G401 (cell line): ENCODE data around the gene NRG3. TPM values are rescaled to one million over a fixed set of nuclear protein-coding genes. Genes with fewer than 3 reads are reported as not detected.

Experiments used
- DNase-seq: peaks from one replicate; pipeline ENCODE4 v3.0.0-alpha.2; 2015; ENCODE audit warnings: low spot score
- in situ Hi-C: cut with HindIII; loops from 2 replicates; pipeline ENCODE4 v1.10.0; 2016; ENCODE audit warnings: low sequenced_read_pairs, mixed read lengths
- total RNA-seq: library from RNA; depleted of rRNA; stranded (reverse); fragments of >200 nt; shearing (Covaris generic); gene quantifications from 2 replicates; pipeline ENCODE4 v1.2.3, GENCODE V29; 2014

The NRG3 gene
- total RNA-seq, 1 experiment from 2014 or later = not detected

DNA sequence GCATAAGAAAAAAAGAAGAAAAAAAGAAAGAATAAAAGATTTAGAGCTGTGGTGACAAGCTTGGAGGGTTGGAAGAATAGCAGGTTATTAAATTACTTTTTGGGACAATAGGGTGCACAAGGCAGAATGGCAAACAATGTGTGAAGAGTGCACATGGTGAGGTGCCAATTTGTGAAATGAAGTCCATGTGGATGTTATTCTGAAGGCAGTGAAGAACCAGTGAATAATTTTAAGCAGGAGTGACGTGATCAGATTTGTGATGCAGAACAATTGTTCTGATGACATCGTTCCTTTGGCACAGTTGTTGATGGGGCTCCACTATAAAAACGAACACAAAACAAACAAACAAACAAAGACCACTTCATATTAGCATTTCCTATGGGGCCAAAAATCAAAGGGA lies 700.3 kb downstream of the NRG3 start:
- in situ Hi-C loops = no loop called here
- DNase-seq = no peak

DNA sequence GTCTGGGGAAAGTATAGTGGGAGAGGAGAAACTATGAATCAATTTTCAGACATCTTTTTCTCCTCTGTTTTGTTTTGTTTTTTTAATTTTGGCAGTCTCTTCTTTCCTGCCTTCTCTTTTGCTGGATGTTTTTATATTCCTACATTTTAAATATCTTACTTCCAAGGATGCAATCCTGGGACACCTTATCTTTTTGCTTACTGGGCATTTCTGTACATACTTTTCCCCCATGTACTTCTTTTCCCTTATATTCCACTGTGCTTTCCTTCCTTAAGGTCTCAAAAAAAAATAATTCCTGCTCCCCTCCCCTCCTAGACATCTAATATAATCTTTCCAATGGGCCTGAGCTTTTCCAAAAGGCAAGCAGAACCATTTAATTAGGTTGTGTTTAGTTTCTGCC lies 701.1 kb downstream of the NRG3 start:
- in situ Hi-C loops = no loop called here

DNA sequence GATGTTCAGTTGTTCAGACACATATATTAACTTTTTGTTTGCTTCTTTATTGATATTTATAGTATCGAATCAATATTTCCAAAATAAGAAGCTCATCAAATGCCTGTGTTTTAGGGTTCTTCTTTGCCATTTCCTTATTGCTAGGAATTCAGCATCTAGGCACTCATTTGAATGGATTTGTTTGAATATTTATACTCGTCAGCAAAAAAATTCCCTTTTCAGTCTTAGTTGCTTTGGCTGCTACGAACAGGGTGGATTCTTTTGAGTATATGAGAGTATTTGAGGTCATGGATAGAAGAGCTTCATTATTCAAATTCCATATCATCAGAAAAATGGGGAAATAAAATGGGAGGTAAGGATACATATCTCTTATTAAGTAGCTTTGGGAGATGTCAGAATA lies 706.9 kb downstream of the NRG3 start:
- no peak for DNase-seq

More for the DNA sequence above, 701.1 kb downstream of the NRG3 start:
- DNase-seq = no peak

DNA sequence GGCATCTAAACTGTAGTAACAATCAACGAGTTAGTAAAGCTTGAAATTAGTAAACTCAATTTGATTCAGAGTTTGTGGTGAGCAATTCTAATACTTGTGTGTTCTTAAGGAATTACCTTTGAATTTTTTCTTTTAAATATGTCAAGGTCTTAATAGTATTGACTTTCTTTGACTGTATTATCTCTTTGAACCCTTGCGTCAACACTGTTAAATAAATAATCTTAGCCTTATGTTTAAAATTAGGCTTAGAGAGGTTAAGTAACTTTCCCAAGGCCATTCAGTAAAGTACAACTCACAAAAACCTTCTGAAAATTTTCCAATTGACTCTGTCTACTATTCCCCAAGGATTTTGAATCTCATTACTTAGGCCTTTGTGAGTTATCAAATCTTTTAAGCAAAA lies 716.4 kb downstream of the NRG3 start:
- in situ Hi-C loops = no loop called here

More for the DNA sequence above, 706.9 kb downstream of the NRG3 start:
- in situ Hi-C loops = no loop called here

DNA sequence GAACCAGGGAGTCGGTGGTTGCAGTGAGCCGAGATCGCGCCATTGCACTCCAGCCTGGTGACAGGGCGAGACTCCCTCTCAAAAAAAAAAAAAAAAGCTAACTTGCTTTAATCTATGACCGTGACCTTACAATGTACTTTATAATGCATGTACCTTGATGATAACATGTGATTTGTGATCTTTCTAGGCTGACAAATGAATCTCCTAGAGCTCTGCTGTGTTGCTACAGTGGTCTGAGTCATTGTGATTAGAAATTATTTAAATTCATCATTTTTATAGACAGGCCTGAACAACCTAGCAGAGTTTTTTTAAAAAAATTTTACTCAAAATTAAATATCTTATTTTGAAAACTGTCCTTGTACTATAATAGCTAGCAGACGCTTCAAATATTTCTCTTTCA lies 722.8 kb downstream of the NRG3 start:
- in situ Hi-C loops = no loop called here
- DNase-seq = no peak

More for the DNA sequence above, 716.4 kb downstream of the NRG3 start:
- no peak for DNase-seq

DNA sequence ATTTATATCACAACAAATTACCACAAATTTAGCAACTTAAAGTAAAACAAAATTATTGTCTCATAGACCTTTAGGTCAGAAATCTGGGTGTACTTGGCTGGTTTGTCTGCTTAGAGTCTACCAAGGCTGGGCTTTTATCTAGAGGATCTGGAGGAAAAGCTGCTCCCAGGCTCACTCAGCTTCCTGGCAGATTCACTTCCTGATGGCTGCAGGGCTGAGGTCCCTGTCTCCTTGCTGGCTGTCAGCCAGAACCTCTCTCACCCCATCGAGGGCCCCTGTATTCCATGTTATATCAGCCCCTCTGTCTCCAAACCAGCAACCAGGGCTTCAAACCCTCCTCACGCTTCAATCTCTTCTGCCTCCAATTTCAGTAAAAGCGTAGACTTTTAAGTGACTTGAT lies 734.9 kb downstream of the NRG3 start:
- no peak for DNase-seq
- in situ Hi-C loops = no loop called here

DNA sequence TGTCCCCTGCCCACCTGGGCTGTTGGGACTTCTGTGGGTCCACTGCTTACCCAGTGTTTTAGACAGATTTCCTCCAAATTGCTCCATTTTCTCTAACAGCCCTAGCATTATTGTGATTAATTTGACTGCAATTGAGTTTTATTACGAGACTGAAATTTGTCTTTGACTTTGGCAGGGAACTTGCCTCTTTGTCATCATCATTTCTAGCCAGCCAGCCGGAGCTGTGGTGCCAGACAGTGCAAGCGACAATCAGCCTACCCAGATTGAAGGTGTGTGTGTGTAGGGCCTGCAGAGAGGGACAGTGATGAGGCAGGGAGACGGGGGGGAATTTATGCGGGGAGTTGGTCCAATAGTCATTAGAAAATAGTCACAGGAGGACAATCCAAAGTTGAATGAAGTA lies 743.0 kb downstream of the NRG3 start:
- in situ Hi-C loops = no loop called here
- no peak for DNase-seq

DNA sequence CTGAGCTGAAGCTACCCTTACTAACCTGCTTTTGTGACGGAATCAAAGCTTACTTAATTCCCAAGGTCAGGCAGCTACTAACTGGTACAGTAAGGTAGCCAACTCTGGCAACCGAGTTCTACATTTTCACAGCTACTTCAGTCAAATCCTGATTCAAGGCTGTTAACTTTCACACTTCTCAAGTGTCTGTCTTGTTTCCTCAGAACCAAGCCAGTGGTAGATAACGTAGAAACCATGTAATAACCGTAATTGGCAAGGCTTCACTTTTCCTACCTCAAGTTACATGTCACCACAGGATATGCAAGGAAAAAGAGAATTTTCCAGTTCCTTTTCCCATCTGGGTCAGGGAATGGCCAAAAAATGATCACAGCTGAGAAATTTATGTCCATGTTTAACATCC lies 746.7 kb downstream of the NRG3 start:
- in situ Hi-C loops = no loop called here
- no peak for DNase-seq

DNA sequence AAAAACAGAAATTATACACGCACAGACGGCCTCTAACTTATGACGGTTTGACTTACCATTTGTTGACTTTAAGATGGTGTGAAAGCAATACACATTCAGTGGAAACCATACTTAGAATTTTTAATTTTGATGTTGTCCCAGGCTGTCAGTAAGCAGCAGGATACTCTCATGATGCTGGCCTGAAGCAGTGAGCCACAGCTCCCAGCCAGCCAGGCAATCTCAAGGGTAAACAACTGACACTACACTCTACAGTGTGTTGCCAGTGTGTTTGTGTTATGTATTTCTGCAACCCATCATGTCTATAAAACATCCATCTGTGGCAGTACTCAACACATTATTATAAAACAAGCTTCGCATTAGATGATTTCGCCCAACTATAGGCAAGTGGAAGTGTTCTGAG lies 747.5 kb downstream of the NRG3 start:
- no peak for DNase-seq
- in situ Hi-C loops = no loop called here

DNA sequence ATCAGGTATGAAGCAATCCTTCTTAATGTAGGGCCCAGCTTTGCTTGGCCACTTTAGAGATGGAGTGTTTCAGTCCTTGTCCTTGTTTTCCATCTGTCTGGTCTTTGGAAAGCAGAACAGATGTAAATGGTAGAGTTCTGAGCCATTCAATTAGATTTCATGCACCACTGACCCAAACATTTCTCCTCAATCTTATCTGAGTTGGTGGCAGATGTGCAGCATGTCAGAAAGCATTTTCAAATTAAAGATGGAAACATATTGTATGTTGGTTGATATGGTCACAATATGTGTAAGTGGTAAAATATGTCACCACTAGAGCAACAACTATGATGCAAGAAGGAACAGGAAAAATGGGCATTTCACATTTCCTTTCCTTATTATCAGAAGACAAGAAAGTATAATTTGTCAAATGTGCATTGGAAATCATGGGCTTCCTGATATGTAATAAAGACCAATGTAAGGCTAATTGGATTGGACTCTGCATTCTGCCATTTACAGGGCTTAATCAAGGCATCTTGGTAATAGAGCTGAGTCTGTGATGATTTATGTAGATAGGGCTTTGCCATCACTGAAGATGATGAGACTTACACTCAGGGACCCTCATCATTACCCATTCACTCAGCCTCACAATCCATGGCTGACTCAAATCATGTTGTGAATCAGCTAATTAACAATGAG lies 750.7 kb downstream of the NRG3 start:
- in situ Hi-C loops = no loop called here
- no peak for DNase-seq

DNA sequence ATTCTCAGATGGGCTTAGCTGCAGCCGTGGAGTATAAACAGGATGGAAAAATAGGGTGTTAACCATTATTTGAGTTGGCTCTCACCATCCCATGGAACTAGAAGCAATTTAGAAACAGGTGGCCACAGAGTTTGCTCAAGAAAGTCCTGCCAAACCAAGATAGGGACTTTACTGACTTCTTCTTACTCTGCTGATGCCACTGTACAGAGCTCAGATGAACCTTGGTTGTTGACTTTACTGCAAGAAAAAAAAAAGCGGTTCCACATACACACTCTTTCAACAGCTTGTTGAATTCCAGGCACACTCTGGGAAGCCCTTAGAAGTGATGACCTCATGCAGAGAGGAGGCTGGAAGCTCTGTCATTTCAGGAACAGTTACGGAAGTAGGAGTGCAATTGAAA lies 753.4 kb downstream of the NRG3 start:
- no peak for DNase-seq

DNA sequence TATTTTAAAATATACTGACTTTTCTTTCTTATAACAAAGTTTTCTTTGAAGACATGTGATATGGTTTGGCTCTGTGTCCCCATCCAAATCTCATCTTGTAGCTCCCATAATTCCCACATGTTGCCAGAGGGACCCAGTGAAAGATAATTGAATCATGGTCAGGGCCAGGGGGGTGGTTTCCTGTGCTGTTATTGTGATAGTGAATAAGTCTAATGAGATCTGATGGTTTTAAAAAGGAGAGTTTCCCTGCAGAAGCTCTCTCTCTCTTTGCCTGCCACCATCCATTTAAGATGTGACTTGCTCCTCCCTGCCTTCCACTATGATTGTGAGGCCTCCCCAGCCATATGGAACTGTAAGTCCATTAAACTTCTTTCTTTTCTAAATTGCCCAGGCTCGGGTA lies 768.1 kb downstream of the NRG3 start:
- DNase-seq = no peak
- in situ Hi-C loops = no loop called here

More for the DNA sequence above, 753.4 kb downstream of the NRG3 start:
- in situ Hi-C loops = no loop called here

DNA sequence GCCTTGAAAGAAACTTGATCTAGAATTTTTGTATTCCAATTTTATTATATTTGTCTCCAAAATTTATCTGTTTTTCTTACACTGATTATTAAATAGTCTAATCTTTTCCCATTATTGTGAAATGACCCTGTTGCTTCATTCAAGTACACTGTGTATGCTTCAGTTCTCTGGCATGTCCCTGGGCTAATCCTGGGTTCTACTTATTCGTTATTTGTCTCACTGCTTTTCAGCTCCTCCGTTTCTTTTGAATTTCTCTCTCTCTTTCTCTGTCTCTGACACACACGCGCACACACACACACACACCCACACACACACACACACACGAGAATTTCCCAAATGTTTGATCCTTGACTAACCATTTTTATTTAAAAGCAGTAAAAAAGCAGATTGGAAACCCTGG lies 768.6 kb downstream of the NRG3 start:
- DNase-seq = no peak
- in situ Hi-C loops = no loop called here

DNA sequence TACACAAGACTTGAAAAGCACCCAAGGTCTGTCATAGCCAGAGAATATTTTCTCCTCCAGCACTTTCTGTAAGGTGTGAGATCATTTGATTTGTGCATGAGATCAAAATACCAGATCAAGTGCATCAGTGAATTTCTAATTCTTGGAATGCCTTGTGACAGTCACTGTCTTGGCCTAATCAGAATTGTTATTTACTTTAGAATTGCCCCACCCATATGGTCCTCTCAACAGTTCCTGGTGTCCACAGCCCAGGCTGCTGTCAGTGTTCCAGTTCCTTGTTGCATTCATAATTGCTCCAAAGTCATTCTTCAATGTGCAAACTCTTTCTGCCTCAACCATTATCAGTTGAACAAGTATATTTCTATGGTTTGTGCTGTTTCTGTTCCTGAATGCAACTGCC lies 770.2 kb downstream of the NRG3 start:
- in situ Hi-C loops = no loop called here
- DNase-seq = no peak

DNA sequence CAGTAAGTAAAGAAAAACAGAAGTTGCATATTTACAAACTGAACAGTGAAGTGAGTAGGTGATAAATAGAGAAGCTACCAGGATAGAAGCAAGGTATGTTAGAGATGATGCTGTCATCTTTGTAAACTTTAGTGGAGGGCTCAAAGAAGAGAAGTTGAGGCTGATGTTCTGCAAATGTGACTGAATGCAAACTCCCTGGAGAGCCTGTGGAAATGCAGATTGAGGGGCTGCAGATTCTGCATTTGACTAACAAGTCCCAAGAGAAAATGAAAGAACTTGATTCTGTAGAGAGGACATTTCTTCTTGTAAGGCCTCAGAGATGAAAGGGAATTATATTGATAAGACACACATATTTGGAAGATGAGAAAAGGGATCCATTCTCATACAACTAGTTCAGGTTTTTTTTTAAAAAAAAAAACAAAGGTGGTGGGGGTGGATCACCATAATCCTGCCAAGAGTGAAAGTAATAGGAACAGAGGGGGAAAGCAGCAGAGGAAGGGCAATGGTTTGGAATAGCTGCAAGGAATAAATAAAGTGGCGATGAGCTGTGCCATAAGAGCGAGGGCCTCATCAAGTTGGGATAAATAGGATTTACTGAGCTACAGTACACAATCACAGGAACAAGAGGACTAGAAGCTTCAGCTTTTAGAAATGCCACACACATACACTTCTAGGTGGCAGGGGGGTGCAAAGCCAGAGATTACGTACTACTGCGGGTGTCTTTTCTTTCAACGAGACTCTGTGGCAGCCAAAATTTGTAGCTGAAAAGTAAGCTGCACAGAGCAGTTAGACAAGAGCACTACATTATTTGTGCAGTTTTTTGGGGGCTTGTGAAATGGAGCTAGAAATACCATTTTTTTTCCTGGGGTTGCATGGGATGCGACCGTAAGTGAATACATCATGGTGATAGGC lies 778.5 kb downstream of the NRG3 start:
- in situ Hi-C loops = no loop called here

DNA sequence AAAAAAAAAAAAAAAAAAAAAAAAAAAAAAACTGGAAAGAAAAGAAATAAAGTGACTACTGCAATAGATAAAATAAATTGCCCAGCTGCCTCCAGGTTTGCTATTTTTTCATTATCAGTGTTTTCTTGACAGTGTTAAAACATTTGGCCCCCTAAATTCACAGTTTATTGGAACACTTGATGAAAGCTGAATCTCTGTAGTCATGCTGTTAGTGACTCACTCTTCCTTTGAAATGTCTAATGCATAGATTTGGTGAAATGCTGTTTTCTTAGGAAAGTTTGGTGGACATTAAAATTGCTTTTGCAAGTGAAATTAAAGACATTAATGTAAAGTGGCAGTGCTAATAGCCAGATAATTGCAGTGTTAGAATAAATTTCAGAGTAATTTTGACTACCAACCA lies 785.2 kb downstream of the NRG3 start:
- in situ Hi-C loops = no loop called here
- DNase-seq = no peak

More for the DNA sequence above, 778.5 kb downstream of the NRG3 start:
- no peak for DNase-seq

DNA sequence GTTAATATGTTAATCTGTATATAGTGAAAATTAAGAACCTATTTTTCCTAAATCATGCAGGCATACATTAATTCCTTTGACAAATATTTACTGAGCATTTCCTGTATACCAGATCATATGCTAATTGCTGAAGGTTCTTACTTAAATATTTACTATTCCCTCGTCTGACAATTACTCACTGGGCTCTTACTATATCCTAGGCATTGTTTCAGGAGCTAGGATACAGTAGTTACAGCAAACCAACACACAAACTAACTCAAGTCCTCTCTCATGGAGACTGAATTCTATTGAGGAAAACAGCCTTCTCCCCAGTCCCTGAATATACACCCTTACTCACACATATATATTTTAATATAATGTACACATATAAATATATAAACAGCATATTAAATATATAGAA lies 786.0 kb downstream of the NRG3 start:
- in situ Hi-C loops = no loop called here
- no peak for DNase-seq

DNA sequence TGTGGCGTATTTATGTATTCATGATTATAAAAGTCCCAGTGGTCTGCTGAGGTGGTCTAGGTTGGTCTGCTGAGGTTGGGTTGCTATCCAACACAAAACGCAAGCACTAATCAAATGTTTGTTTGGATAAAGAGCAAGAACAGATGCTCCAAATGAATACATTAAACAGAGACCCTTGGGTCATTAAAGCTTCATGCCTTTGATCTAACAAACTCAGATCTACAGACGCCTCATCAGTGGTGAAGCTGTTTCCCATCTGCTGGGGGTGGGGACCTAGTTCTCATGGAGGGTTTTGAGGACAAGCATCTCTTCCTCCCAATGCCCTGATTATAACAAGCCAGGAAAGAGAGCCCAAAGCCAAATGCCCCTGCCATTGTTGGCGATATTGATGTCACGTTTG lies 786.7 kb downstream of the NRG3 start:
- in situ Hi-C loops = no loop called here

DNA sequence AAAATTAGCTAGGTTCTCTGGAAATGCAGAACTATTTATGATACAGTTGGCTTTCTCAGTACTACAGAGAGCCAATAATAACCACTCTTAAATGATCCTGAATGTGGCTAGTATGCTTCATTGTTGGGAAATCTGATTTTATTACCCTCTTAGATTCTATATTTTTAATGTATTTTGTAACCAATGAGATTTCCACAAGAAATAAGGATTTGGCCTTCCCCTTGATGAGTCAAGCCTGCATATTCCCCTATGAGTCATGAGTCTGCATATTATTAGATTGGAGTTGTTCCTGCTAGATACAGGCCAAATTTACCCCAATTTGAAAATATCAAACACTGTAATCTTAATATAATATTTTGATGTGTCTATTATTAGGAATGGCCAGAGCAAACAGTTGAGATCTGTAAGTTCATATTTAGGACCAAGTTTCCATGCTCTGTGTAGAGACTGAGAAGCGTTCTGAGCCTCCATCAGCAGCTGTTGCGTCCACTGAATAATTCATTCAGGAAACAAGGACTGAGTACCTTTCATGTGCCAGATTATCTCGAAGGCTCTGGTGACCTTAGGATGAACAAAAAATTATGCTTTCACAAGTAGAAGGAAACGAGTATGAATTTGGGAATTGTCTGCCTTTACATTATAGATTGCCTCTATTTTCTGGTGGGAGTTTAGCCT lies 793.4 kb downstream of the NRG3 start:
- in situ Hi-C loops = no loop called here
- no peak for DNase-seq

More for the DNA sequence above, 786.7 kb downstream of the NRG3 start:
- no peak for DNase-seq

DNA sequence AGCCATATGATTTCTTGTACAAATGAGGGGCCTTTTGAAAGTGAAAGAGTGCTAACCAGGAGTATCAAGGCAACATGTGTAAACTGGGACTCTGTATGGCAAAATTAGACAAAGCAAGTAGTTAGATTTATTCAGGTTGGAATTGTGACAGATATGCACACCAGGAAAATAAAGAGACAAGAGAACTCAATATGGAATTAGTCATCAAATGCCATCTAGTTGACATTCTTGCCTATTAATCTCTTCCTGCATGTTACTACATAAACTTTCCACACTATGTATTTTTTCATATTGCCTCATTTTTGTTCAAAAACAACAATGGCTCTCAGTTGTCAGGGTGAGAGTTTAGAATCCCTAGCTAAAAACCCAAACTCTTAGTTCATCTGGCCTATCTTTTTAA lies 799.0 kb downstream of the NRG3 start:
- in situ Hi-C loops = no loop called here
- DNase-seq = no peak
